HT1080 (cell line): ENCODE measurements around the gene ZNRF2. TPM values are rescaled to one million over a fixed set of nuclear protein-coding genes. Genes with fewer than 3 reads are reported as not detected.
"Not testable (repeated sequence)": the region's sequence is repeated elsewhere in the genome, so short reads cannot be mapped to it uniquely, and the experiment has no call there.

Experiments
- DNase-seq: peaks from one replicate; pipeline ENCODE4 v3.0.0-alpha.2; 2015; ENCODE audit warnings: low read depth
- total RNA-seq: library from RNA; depleted of rRNA; stranded (reverse); fragments of >200 nt; shearing (Covaris generic); gene quantifications from 2 replicates; pipeline ENCODE4 v1.2.3, GENCODE V29; 2014

The ZNRF2 gene
- total RNA-seq, 1 experiment from 2014 or later: 9.2 TPM

DNA sequence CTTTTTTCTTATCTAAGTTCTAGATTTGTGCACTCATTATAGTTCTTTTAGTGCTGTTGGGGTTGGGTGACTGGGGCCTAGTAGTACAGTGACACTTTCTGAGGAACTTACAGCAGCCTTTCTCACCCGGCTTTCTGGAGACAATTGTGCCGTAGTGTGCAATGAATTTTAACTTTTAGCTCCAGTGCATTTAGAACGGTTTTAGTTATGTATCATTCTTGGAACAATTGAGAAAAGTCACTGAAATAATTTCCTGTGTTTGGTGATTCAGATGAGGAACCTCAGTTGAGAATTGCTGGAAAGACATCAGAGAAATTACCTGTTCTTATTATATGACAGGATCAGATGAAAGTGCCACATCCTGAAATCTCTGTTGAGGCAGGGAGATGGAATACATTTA is 3.2 kb downstream of the ZNRF2 start:
- not testable (repeated sequence) for DNase-seq

DNA sequence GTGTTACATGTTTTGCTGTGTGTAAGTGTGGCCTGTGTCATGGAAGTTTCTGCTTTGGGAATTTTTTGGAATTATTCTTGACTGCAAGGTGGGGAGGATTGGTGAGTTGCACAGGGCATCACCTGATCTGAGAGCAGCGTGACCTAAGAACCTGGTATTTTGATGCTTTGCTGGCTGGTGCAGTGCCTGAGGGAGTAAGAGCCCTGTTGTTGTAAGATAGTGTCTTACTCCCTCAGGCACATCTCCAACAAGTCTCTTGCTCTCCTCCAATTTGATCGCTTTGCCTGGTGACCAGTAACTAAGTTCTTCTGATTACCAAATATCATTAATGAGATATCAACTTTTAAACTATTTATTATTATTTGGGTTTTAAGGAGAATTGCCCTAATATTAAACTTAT is 5.2 kb downstream of the ZNRF2 start:
- DNase-seq: not testable (repeated sequence)

DNA sequence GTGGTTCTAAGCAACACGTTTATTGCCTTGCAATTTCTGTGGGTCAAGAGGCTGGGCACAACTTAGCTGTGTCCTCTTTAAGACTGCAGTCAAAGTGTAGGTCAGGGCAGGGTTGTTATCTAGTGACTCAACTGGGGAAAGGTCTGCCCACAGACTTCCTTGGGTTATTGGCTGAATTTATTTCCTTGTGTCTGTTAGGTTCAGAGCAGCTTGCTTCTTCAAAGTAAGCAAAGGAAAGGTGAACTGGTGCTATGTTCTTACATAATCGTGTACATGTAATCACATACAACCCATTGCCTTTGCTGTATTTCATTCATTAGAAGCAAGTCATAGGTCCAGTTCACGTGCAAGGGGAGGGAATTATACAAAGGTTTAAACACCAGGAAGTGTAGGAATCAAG is 5.9 kb downstream of the ZNRF2 start:
- DNase-seq: peak; percentile 56

DNA sequence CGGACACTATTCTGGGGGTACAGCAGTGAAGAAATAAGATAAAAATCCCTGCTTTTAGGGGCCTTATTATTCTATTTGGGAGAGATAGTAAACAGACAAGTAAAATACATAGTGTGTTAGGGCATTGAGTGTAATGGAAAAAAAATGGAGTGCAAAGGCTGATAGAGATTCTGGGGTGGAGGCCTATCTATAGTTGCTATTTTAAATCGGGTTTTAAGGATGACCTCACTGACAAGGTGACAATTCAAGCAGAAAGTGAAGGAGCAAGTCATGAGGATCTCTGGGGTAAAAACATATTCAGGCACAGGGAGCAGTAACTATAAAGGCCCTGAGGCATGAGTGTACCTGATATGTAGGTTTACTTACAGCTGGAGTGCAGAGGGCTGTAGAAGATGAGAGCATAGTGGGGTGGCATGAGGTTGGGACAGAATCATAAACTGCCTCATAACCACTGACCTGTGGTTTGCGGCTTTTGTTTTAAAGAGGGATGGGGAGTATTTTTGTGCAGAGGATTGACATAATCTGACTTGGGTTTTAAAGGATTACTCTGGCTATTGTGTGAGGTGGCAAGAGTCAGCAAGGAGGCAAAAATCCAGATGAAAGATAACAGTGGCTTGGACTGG is 8.1 kb downstream of the ZNRF2 start:
- not testable (repeated sequence) for DNase-seq

DNA sequence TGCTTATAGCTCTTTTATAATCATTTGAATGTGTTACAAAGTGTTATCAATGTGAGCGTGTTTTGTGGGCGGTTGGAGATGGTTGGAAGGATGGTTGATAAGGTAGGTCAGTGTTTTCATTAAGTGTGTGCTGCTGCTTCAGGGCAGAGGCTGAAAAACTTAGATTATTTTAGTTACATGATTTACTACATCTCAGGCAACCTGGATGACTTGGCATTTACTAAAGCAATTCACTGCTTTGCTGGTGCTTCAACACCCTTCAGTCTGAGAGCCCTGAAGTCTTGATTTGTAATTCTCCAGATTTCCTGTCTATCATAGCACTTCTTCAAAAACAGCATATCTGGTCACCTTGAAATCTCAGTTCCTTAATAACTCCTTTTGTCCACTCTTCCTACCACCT is 11.9 kb downstream of the ZNRF2 start:
- DNase-seq: not testable (repeated sequence)

DNA sequence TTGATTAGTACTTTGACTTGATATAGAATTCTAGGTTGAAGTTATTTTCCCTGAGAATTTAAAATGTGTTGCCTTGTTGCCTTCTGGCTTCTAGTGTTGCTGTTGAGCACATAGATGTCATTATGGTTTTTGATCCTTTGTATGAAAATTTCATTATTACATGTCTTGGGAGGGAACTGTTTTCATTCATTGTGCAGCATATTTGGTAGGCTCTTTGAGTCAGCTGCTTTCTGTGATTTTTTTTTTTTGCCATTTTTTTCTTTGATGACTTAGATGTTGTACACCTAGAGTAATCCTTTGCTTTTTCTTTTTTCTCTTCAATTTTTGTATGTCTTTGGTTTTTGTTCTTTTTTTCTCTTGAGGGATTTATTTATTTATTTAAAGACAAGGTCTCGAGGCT is 13.1 kb downstream of the ZNRF2 start:
- not testable (repeated sequence) for DNase-seq

DNA sequence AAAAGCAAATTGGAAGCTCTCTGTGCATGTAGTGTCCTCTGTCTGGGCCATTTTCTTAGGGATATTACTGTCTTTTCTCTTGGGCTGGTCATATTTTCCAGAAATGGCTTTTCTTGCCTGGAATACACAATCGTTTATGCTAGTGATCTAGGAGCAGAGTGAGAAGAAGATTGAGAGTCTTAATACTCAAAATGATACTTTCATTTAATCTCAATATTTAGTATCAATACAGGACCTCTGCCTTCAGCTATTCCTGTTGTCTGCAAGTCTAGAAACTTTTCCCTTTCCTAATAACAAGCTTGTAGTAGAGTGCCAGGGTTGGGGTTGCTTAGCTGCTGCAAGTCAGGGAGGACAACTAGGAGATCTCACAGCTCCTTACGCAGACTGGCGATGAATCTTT is 14.0 kb downstream of the ZNRF2 start:
- not testable (repeated sequence) for DNase-seq

DNA sequence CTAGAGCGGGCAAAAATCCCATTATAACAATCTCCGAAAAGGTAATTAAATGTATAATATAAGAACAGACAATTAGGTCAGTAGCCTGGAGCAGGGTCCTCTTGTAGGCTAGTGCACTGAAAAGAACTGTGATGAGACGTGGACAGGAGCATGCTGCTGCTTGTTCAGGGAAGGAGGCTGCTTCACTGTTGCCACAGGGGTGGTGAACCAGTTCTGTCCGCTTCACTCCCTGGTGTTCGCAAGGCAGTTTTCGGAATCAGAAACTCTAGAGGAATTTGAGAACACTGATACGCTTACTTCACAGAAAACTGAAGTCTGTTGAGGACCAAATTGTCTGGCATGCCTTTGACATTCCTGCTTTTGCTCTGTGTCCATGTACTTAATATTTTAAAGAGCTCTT is 17.4 kb downstream of the ZNRF2 start:
- no peak for DNase-seq

DNA sequence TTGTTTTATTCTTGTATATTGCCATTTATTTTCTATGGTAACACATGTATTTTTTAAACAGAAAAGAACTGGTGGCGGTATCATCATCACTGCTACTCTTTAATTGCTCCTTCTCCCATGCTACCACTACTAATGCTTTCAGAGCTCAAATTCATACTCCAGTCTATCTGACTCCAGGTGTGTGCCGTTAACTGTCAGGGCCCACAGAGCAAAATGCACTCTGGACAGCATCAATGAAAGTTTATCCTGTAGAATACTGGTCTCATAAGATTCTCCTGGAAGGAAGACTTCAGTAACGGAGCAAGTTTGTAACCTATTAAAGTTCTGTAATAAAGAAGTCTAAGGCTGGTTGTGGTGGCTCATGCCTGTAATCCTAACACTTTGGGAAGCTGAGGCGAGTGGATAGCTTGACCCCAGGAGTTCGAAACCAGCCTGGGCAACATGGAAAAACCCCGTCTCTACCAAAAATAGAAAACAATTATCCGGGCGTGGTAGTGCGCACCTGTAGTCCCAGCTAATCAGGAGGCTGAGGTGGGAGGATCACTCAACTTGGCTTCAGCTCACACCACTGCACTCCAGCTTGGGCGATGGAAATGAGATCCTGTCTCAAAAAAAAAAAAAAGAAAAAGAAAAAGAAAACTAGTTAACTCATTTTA is 18.4 kb downstream of the ZNRF2 start:
- DNase-seq: no peak

DNA sequence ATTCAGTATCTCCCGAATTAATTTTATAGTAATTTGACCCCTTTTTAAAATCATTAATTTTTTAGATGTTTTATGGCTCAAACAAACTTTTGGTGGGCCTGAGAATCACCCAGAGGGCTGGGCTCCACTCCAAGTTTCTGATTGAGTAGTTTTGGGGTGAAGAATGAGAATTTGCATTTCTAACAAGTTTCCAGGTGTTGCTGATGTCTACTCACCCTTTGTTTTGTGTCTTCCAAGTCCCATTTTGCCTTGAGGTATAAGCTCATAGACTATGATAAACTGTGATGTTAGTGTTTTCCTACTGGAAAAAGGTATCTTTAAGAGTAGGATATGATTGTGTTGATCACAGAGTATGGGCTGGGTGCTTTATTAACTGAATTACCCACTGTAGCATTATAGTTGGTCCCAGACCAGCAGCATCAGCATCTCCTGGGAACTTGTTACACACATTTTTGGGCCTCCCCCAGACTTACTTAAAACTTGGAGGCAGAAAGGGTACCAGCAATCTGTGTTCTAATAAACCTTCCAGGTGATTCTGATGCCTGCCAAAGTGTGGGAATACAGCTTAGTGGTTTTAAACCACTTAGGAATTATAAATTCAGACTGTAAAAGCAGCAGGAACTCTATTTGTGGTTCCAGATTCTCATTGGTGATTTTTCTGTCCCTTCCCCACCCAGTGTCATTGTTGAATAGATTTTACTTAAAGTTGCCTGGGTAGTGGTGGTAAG is 19.1 kb downstream of the ZNRF2 start:
- no peak for DNase-seq

DNA sequence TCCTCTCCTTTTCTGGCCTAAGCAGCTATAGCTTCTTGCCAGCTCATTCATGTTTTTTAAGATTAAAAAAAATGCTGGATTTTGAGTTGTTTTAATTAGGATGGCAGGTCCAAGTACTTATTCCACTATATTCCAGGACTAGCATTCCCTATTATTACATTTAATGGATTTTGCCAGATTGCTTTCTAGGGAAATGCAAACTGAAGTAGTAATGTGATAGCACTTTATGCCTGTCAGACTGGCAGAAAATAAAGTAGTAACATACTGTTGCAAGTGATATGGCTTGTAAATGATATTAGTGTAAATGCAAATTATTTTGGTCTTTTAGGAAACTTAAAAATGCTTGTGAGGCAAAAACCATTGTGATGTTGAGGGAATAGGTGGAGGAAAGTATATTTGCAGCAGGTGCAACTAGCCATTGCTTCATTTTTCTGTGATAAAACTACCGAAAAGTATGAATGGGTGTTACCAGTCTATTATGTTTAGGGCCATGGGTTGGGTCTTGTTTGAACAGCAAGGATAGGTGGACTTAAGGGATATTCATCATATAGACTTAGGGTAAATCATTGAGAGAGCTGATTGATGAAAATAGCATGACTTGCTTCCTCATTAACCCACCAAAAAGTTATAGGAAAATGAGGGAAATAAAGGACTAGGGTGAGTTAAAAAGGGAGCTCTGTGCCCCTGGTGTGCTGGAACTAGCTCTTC is 19.9 kb downstream of the ZNRF2 start:
- no peak for DNase-seq

DNA sequence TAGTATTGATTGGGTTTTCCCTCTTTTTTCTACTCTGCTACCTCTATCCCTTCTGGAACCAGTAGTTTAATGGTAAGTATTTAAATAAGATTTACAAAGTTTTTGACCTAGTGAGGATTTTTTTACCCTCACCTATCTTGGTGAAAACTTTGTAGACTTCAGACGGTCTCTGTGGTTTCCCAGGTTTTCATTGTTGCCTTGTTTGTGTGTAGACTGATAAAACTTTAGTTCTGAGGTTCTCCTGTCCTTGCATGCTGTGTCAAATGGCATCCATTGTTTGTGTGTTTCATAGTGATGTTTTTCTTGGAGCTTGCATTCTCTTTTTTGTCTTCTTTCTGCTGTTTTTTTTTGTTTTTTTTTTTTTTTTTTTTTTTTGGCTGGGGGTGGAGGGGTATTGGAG is 22.6 kb downstream of the ZNRF2 start:
- no peak for DNase-seq

DNA sequence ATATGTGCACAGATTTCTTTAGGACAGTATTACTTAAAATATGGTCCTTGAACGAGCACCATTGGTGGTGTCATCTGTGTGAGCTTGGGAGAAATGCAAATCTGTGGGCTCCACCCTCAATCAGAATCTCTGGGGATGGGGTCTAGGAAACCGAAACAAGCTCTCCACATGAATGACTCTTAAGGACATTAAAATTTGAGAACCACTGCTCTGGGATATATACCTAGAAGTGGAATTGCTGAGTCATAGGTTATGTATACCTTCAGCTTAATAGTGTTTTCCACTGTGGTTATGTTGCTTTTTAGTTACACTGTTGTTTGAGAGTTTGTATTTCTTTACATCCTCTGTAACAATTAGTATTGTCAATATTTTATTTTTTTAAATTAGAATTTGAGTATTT is 24.0 kb downstream of the ZNRF2 start:
- peak; percentile 32 for DNase-seq

DNA sequence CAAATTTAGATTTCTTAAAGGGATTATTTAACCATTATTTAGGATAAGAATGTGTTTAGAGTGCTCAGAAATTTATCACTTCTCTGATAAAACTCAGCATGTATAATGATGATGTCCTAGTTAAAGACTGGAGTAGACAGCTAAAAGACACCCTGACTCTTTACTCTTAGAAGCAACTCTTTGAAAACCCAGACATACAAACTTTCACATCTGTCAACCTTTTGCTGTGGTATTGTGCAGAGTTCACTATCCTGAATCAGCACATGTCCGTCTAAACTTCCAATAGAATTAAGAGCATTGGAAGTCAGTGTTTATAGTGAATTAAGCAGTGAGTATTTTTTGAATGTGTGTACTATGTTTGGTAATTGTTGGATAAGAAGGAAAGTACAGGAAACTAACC is 24.9 kb downstream of the ZNRF2 start:
- no peak for DNase-seq

DNA sequence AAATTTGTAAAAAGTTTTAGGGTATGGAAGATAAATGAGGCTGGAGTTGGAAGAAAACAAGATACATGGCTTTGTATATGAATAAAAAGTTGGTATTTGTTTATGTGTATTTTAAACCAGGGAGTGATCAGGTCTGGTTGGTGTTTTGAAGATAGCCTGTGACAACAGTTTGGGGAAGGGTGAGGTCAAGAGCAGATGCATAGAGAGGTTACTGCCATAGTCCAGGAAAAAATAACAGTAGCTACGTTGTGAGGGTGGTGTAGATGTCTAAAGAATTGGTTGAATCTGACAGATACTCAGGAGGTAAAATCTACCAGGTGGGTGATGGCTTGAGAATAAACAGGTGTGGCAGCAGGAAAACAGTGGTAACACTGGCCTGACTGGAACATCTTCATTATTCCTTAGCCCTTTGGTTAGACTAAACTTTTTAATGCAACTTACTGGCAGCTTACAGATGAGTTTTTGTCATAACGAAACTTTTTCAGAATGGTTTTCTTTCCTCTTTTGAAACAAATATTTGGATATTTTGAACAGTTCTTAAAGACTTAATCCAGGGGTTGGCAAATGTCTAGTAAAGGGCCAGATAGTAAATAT is 25.5 kb downstream of the ZNRF2 start:
- no peak for DNase-seq

DNA sequence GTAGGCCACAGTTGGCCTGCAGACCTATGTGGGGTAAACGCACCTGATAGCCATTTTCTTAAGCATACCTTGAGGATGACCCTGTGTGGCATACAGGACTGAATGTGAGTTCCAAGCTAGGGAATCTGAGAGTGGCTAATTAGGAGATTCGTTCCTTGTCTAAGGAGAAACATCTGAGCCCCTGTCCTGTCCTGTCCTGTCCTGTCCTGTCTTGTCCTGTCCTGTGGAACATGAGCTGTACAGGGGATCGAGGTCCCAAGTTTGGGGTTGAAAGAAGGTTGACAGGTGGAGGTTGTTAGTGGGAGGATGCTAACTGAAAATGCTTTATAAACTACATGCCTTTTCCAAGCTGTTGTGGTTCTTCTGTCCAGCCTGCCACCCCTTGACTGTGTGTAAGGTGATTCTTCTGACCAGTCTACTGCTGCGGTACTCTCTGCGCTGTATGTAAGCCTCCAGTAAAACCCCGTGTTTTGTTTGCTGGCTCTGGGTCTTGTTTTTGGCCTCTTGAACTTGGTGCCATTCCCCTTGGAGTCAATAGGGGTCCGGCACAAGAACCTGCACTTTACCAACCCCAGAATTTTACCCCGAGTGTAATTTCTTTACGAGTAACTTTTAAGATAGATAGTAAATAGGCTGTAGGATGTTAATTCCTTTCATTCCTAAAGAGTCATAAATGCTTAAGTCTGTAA is 26.4 kb downstream of the ZNRF2 start:
- no peak for DNase-seq

DNA sequence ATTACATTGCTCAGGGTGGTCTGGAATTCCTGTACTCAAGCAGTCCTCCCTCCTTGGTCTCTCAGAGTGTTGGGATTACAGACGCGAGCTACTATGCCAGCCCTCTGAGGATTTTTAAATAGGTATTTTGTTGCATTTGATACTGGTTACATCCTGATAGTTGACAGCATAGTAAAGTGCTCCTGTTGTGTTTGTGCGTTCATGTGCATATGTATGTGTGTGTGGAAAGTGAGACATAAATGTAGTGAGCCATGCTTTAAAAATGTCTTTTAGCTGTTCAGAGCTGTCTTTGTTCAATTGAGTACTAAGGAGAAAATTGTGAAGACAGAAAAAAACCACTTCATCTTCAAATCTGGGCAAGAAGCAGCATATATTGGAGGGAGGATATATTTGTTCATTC is 27.8 kb downstream of the ZNRF2 start:
- no peak for DNase-seq

DNA sequence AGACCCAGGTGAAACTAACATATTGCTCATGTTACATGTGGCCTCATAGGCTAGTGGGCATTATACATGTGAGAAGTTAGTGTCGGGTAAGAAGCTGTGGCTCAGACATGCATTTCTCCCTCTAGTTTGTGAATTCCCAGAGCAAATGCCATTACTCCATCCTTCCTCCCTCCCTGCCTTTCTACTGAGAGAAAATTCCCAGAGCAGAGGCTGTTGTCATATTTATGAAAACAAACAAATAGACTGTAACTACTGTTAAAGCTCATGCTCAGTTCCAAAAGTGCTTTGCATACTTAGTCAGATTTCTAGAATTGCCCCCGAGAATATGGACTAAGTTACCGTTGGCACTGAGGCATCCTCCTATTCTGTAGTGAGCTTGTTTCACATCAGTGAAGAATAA is 29.0 kb downstream of the ZNRF2 start:
- DNase-seq: no peak

DNA sequence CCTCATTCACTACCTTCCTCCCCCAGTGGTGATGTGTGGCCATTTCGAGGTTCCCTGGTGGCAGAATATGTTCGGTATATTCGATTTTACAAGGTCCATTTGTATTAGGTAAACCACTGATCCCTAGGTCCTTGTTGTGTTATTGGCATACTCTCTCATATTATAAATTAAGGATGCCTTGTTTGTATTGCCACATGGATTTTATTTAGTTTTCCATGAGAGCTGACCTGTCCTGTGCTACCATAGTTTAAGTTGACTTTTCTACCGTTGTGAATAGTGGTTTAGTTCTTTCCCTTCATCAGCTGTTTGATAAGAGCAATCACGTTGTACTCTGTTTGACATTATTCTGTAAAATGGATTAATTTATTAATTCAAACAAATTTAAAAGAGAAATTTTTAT is 29.4 kb downstream of the ZNRF2 start:
- no peak for DNase-seq

DNA sequence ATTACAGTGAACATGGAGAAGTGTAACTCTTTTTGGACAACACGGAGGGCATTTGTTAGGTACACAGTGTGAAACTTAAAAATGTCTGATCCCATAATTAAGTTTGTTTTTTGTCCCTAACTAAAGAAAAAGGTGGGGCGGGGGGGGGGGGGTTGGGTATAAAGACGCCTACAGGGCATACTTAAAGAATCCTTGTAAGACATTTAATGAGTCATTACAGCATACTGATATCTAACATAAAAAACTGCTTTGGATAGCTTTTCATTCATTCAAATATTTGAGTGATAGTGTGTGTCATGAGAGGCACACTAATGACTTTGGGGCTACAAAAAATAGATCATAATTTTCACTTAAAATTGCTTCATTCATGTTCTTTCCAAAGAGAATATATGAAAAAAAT is 31.2 kb downstream of the ZNRF2 start:
- DNase-seq: no peak

DNA sequence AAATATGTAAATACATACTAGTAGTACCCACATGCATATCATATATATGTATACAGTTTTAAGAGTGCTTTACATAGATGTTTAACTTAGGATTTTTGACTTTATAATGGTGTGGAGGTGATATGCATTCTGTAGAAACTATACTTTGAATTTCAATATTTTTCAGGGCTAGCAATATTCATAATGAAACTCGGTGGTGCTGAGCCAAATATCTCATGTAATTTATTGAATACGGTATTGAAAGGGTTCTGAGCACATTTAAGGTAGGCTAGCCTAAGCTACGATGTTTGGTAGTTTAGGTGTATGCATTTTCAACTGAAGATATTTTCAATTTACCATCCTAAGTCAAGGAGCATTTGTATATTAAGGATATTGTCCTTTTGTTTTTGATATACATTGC is 36.0 kb downstream of the ZNRF2 start:
- no peak for DNase-seq
